ENCODE data around the gene FNDC1. TPM values are rescaled to one million over a fixed set of nuclear protein-coding genes. Genes with fewer than 3 reads are reported as not detected.

FNDC1 gene
- total and polyA plus RNA-seq, 10 of the 15 experiments (the other 5 are each of a cell fraction or from before 2014, with no cell fraction given) = not detected

GRCh38 chr6:159132664-159133063, 36.5 kb upstream of the FNDC1 start (continued):
- TF ChIP-seq, protein P1, sequence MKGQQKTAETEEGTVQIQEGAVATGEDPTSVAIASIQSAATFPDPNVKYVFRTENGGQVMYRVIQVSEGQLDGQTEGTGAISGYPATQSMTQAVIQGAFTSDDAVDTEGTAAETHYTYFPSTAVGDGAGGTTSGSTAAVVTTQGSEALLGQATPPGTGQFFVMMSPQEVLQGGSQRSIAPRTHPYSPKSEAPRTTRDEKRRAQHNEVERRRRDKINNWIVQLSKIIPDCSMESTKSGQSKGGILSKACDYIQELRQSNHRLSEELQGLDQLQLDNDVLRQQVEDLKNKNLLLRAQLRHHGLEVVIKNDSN (IDR thresholded peaks at IDR 0.05; ENCODE audit: borderline replicate concordance, extremely low read length, insufficient read depth, low read depth, low read length) = no peak
- no peak for TF ChIP-seq RAD21 (IDR thresholded peaks at IDR 0.05; ENCODE audit: insufficient read depth, low read depth, low read length)
- no peak for TF ChIP-seq HDGF (IDR thresholded peaks at IDR 0.05)
- TF ChIP-seq, protein P2, sequence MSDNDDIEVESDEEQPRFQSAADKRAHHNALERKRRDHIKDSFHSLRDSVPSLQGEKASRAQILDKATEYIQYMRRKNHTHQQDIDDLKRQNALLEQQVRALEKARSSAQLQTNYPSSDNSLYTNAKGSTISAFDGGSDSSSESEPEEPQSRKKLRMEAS (IDR thresholded peaks at IDR 0.05; ENCODE audit: low read depth, low read length) = no peak
- TF ChIP-seq NFXL1 (IDR thresholded peaks at IDR 0.05; ENCODE audit: borderline replicate concordance) = no peak

GRCh38 chr6:159134701-159135364, 34.4 kb upstream of the FNDC1 start:
- H3K9me3 ChIP-seq (replicated peaks; ENCODE audit: control insufficient read depth, insufficient read depth, low read length) = no peaks in the 10 kb centered on the region
- H2AFZ ChIP-seq (ENCODE audit: control insufficient read depth, low read depth, low read length) = no peak overlapping the region
- H3K27ac ChIP-seq (ENCODE audit: control insufficient read depth, insufficient read depth) = no peak overlapping the region
- peak; percentile 95 for ATAC-seq
- peak; percentile 92 for FAIRE-seq
- H3K4me2 ChIP-seq (ENCODE audit: control insufficient read depth, insufficient read depth) = no peak overlapping the region
- H4K20me1 ChIP-seq (ENCODE audit: control insufficient read depth, insufficient read depth) = no peaks in the 10 kb centered on the region
- H3K4me1 ChIP-seq (ENCODE audit: control insufficient read depth, insufficient read depth, low read length) = no peaks in the 10 kb centered on the region
- H3K4me3 ChIP-seq = no peak overlapping the region
- H3K79me2 ChIP-seq (ENCODE audit: control insufficient read depth, insufficient read depth, low read length) = no peaks in the 10 kb centered on the region
- SMC1A ChIA-PET (ENCODE audit: uncharacterized antibody, unreplicated experiment) = interaction anchor here (0.6 to 12.8 kb wide), 29 partner anchors 10 to 427 kb away, joined by 3 to 304 read pairs (median 5); partner anchors contain the start of genes RSPH3 and TAGAP
- peak; percentile 36 for DNase-seq (ENCODE audit: low read depth, low spot score)
- H3K9ac ChIP-seq (ENCODE audit: control insufficient read depth, insufficient read depth, low read length) = no peak overlapping the region
- H3K27me3 ChIP-seq (replicated peaks in 1 of 2; ENCODE audit: control insufficient read depth in 2 of 2, insufficient read depth in 2 of 2, low read length in 1 of 2) = peaks cover 0 to 2% of the 10 kb centered on the region in 2 experiments; a peak in 1 of 4 replicates
- 1% methylated on average over 8 of the region's 9 CpGs for WGBS (ENCODE audit: insufficient coverage, insufficient replicate concordance, low lambda C conversion rate, missing lambda C conversion rate)
- intact Hi-C loops (cut with micrococcal nuclease; ENCODE audit: unreplicated experiment) (loop anchor here (1.0 to 5.0 kb wide), 4 partner anchors 31 to 433 kb away; no protein-coding TSS in a partner anchor), in situ Hi-C loops (cut with MboI) (loop anchor here (5.0 to 10.0 kb wide), 2 partner anchors 133 to 430 kb away; partner anchors contain the start of gene RSPH3)
- POLR2A ChIA-PET = interaction anchor here (0.7 to 1.9 kb wide), 6 partner anchors 19 to 126 kb away, joined by 3 to 12 read pairs (median 3); no protein-coding TSS in a partner anchor
- CTCF ChIA-PET = interaction anchor here (0.6 to 13.8 kb wide), 44 partner anchors 9 to 922 kb away, joined by 3 to 529 read pairs (median 4); partner anchors contain the start of genes RSPH3 and TAGAP
- no peaks in the 10 kb centered on the region for H3K36me3 ChIP-seq (ENCODE audit: control insufficient read depth in 2 of 2, insufficient read depth in 2 of 2, low read length in 1 of 2)
- RAD21 ChIA-PET (ENCODE audit: unreplicated experiment) = interaction anchor here (0.6 to 7.7 kb wide), 30 partner anchors 9 to 921 kb away, joined by 3 to 233 read pairs (median 5); partner anchors contain the start of genes RSPH3 and TAGAP
- no TSS peak for BruUV-seq (replicated peaks)
- TF ChIP-seq SP1 (IDR thresholded peaks at IDR 0.05; ENCODE audit: low read depth, low read length) = peak; percentile 28
- TF ChIP-seq RUNX3 (IDR thresholded peaks at IDR 0.05; ENCODE audit: low read length) = peak; percentile 63
- TF ChIP-seq, protein P3, sequence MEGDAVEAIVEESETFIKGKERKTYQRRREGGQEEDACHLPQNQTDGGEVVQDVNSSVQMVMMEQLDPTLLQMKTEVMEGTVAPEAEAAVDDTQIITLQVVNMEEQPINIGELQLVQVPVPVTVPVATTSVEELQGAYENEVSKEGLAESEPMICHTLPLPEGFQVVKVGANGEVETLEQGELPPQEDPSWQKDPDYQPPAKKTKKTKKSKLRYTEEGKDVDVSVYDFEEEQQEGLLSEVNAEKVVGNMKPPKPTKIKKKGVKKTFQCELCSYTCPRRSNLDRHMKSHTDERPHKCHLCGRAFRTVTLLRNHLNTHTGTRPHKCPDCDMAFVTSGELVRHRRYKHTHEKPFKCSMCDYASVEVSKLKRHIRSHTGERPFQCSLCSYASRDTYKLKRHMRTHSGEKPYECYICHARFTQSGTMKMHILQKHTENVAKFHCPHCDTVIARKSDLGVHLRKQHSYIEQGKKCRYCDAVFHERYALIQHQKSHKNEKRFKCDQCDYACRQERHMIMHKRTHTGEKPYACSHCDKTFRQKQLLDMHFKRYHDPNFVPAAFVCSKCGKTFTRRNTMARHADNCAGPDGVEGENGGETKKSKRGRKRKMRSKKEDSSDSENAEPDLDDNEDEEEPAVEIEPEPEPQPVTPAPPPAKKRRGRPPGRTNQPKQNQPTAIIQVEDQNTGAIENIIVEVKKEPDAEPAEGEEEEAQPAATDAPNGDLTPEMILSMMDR (IDR thresholded peaks at IDR 0.05 in 2 of 3, conservative IDR thresholded peaks at IDR 0.05 in 1 of 3; ENCODE audit: control insufficient read depth in 2 of 3, extremely low read depth in 1 of 3, insufficient read depth in 1 of 3, low read depth in 3 of 3, low read length in 3 of 3) = peak; percentile 89 to 97 (median 96)
- TF ChIP-seq CREB1 (IDR thresholded peaks at IDR 0.05; ENCODE audit: low read depth) = 0 out of 2 replicates have a peak, but pooled peaks have one; percentile 25
- TF ChIP-seq ZNF622 (IDR thresholded peaks at IDR 0.05) = no peak
- no peak for TF ChIP-seq KDM1A (IDR thresholded peaks at IDR 0.05; ENCODE audit: borderline replicate concordance)
- TF ChIP-seq NFXL1 (IDR thresholded peaks at IDR 0.05; ENCODE audit: borderline replicate concordance) = no peak
- TF ChIP-seq IRF4 (IDR thresholded peaks at IDR 0.05; ENCODE audit: low read depth, low read length) = 0 out of 2 replicates have a peak, but pooled peaks have one; percentile 25
- TF ChIP-seq, protein P4, sequence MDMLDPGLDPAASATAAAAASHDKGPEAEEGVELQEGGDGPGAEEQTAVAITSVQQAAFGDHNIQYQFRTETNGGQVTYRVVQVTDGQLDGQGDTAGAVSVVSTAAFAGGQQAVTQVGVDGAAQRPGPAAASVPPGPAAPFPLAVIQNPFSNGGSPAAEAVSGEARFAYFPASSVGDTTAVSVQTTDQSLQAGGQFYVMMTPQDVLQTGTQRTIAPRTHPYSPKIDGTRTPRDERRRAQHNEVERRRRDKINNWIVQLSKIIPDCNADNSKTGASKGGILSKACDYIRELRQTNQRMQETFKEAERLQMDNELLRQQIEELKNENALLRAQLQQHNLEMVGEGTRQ (IDR thresholded peaks at IDR 0.05; ENCODE audit: borderline replicate concordance, low read depth, low read length) = no peak
- TF ChIP-seq HDAC2 (IDR thresholded peaks at IDR 0.05) = no peak
- no peak for TF ChIP-seq IKZF1 (conservative IDR thresholded peaks at IDR 0.05)
- no peak for TF ChIP-seq ATF3 (IDR thresholded peaks at IDR 0.05; ENCODE audit: borderline replicate concordance, extremely low read depth, low read depth, low read length)
- no peak for TF ChIP-seq RBBP5 (conservative IDR thresholded peaks at IDR 0.05)
- no peak for TF ChIP-seq SPI1 (IDR thresholded peaks at IDR 0.05; ENCODE audit: borderline replicate concordance, insufficient read depth, low read depth, low read length)
